Measurements from ENCODE around the gene AGBL3. TPM values are rescaled to one million over a fixed set of nuclear protein-coding genes. Genes with fewer than 3 reads are reported as not detected.

AGBL3 gene
- total RNA-seq, 1 donor from 2014 or later, result 1.5 TPM

DNA sequence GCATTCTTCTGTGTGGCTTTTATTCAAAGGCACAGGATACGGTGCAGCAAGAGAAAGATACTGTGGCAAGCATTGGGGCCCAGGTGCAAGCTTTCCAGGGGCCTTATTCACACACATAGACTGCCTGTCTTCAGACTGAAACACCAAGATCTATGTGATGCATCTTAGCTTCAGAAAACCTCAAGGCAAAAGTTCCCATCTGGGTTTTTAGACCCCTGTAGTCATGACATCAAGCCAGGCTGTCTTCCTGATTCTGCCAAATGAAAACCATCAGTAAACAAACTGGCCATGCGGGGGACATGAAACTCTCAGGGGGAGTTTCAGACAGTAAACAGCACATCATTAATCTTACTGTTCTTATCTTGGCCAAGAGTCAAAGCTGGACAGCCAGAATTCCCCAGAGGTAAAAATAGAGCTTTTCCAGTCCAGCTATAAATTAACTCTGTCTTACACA, 9.8 kb downstream of the AGBL3 start:
- Histone ChIP-seq H3K27ac (replicated peaks) (peak overlapping the region; percentile 40), H3K9me3 (replicated peaks) (no peaks in the 10 kb centered on the region), H3K36me3 (peaks cover 45% of the 10 kb centered on the region), H3K4me1 (peaks cover 15% of the 10 kb centered on the region), H3K27me3 (ENCODE audit: low read depth) (no peaks in the 10 kb centered on the region), H3K4me3 (no peak overlapping the region)
- intact Hi-C loops (cut with micrococcal nuclease), result no loop called here
- no peak for DNase-seq
- TF ChIP-seq, protein P1, sequence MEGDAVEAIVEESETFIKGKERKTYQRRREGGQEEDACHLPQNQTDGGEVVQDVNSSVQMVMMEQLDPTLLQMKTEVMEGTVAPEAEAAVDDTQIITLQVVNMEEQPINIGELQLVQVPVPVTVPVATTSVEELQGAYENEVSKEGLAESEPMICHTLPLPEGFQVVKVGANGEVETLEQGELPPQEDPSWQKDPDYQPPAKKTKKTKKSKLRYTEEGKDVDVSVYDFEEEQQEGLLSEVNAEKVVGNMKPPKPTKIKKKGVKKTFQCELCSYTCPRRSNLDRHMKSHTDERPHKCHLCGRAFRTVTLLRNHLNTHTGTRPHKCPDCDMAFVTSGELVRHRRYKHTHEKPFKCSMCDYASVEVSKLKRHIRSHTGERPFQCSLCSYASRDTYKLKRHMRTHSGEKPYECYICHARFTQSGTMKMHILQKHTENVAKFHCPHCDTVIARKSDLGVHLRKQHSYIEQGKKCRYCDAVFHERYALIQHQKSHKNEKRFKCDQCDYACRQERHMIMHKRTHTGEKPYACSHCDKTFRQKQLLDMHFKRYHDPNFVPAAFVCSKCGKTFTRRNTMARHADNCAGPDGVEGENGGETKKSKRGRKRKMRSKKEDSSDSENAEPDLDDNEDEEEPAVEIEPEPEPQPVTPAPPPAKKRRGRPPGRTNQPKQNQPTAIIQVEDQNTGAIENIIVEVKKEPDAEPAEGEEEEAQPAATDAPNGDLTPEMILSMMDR (IDR thresholded peaks at IDR 0.05; ENCODE audit: borderline replicate concordance), result no peak

DNA sequence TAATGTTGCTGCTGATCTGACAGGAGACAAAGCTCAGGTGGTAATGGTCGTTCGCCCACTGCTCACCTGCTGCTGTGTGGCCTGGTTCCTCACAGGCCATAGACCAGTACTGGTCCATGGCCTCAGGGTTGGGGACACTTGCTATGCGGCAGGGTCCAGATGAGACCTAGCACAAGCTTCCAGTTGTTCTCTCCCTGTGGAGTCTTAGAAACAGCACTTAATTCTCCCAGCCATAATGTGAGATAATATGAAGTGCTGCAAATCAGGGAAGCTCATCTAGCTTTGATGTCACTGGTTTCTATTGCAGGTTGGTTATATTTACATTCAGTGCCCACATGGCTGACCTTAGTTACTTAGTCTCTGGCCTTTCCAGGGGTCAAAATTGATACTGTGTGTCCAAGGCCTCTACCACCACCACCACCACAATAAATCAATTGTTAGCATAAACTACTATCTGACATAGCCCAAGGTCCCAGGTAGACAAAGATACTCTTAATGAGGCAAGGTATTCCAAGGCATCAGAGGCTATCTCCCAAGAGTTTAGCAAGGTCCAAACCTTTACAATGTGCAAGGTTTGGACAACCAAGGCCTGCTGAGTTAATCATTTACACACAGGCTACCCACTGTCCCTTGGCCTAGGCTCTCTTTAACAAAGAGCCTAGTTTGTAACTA, 11.0 kb downstream of the AGBL3 start:
- no peak overlapping the region for H3K27ac ChIP-seq (replicated peaks)
- H3K36me3 ChIP-seq, result peaks cover 45% of the 10 kb centered on the region
- peaks cover 10% of the 10 kb centered on the region for H3K4me1 ChIP-seq
- no peak for DNase-seq
- no peaks in the 10 kb centered on the region for H3K27me3 ChIP-seq (ENCODE audit: low read depth)
- H3K9me3 ChIP-seq (replicated peaks), result no peaks in the 10 kb centered on the region
- intact Hi-C loops (cut with micrococcal nuclease), result no loop called here
- TF ChIP-seq, protein P1 (IDR thresholded peaks at IDR 0.05; ENCODE audit: borderline replicate concordance), result no peak
- no peak overlapping the region for H3K4me3 ChIP-seq

DNA sequence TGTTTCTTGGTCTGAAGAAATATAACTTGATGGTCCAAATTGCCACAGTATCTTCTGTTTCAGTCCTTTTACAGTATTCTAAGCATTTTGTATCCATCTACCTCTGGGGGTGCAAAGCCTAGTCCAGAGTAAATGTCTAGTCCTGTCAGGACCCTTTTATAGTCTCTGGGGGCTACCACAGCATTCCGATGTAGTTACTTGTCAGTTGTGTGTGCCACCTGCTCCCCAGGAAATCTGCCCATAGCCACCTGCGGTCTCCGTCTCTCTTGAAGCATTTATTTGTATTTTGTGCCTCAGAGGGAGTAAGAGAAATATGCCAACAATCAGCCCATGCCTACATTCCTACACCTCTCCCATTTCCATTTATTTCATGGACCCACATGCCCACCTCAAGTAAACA, 12.8 kb downstream of the AGBL3 start:
- intact Hi-C loops (cut with micrococcal nuclease), result no loop called here
- H3K27ac ChIP-seq (replicated peaks), result no peak overlapping the region
- no peaks in the 10 kb centered on the region for H3K9me3 ChIP-seq (replicated peaks)
- H3K4me3 ChIP-seq, result no peak overlapping the region
- peaks cover 10% of the 10 kb centered on the region for H3K4me1 ChIP-seq
- peaks cover 38% of the 10 kb centered on the region for H3K36me3 ChIP-seq
- no peak for DNase-seq
- TF ChIP-seq, protein P1 (IDR thresholded peaks at IDR 0.05; ENCODE audit: borderline replicate concordance), result no peak
- no peaks in the 10 kb centered on the region for H3K27me3 ChIP-seq (ENCODE audit: low read depth)

DNA sequence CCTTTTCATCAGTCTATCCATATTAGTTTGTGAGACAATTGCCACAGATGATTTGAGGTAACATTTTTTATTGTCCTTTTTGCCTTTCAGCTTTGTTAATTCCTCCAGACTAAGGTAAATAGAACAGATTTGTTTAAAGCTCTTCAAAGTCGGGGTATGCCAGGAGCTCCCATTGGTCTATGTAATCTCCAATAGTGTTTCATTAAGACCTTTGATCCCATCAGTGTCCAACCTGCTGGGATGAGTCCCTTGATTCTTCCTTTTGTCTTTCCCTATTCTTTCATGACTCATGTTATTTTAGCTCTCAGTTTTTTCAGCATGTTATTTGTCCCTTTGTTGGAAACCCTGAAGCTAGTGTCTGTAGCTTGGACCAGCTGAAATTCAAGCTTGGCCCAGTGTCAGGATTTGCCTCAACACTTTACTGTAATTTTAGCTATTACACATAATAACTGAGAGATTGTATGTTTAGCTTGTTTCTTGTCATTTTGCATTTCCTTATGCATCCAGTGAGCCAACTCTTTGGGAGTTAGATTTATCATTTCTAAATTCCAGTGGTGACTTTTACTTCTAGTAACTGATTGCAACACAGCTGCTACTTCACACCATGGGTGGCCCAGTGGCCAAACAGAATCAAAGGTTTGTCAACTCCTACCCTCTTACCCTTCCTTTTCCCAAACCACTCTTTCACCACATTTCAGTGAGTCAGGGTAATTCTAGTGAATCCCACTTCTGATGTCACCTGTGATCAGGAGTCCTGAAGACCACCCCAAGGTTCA, 15.3 kb downstream of the AGBL3 start:
- intact Hi-C loops (cut with micrococcal nuclease), result no loop called here
- H3K27ac ChIP-seq (replicated peaks), result no peak overlapping the region

DNA sequence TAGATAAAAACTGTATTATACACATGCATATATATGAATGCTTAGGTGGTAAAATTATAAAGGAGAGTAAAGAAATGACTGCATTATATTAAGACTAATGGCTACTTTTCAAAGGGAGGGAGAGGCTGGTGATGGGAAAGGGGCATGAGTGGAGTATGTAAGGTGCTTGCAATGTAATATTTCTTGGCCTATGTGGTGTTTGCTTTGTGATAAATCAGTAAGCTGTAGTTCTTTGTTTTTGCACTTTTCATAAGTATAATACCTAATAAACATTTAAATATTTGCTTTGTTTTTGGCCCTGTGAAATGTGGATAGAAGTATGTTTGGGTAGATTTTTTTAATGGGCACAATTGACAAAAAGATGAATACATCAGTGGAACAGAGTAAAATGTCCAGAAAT, 25.9 kb downstream of the AGBL3 start:
- Histone ChIP-seq H3K4me1 (no peaks in the 10 kb centered on the region), H3K9me3 (replicated peaks) (peaks cover 16% of the 10 kb centered on the region), H3K36me3 (no peaks in the 10 kb centered on the region), H3K4me3 (no peak overlapping the region), H3K27me3 (ENCODE audit: low read depth) (no peaks in the 10 kb centered on the region), H3K27ac (replicated peaks) (no peak overlapping the region)
- no peak for DNase-seq
- TF ChIP-seq, protein P1 (IDR thresholded peaks at IDR 0.05; ENCODE audit: borderline replicate concordance), result no peak
- intact Hi-C loops (cut with micrococcal nuclease), result no loop called here

More for the DNA sequence above, 15.3 kb downstream of the AGBL3 start:
- no peaks in the 10 kb centered on the region for H3K27me3 ChIP-seq (ENCODE audit: low read depth)
- H3K4me1 ChIP-seq, result no peaks in the 10 kb centered on the region
- H3K9me3 ChIP-seq (replicated peaks), result peaks cover 2% of the 10 kb centered on the region
- DNase-seq, result no peak
- TF ChIP-seq, protein P1 (IDR thresholded peaks at IDR 0.05; ENCODE audit: borderline replicate concordance), result no peak
- peaks cover 14% of the 10 kb centered on the region for H3K36me3 ChIP-seq
- H3K4me3 ChIP-seq, result no peak overlapping the region
